WTC11 (cell line): ENCODE data around the gene DGKG. TPM values are rescaled to one million over a fixed set of nuclear protein-coding genes. Genes with fewer than 3 reads are reported as not detected.

ENCODE experiments used
- ATAC-seq: fragments of 200-7000 bp; cut with Tn5 transposase; 2 replicates; pipeline ENCODE4 v1.10.0; 2021; ENCODE audit warnings: mild to moderate bottlenecking, moderate library complexity
- CTCF ChIA-PET: fragments of 300-600 bp; sonication (Branson Sonifier 250); formaldehyde crosslinking; loops from one replicate; lab custom pipeline; 2021; ENCODE audit warnings: antibody characterized with exemption; lab: Charles Lee
- POLR2A ChIA-PET: fragments of 350-600 bp; sonication (Branson Sonifier 250); formaldehyde crosslinking; loops from one replicate; lab custom pipeline; 2021; ENCODE audit warnings: antibody characterized with exemption; lab: Charles Lee
- DNase-seq: peaks from one replicate; pipeline ENCODE4 v3.0.0; 2021; ENCODE audit warnings: low spot score
- H3K27ac Mint-ChIP-seq: 2 replicates; pipeline ENCODE4 v1.8.0; 2021; ENCODE audit warnings: mixed read lengths
- H3K27me3 Mint-ChIP-seq: 2 replicates; pipeline ENCODE4 v1.8.0; 2021; ENCODE audit warnings: low read depth, mild to moderate bottlenecking, moderate library complexity, mixed read lengths
- H3K36me3 Mint-ChIP-seq: 2 replicates; pipeline ENCODE4 v1.8.0; 2021; ENCODE audit warnings: mixed read lengths
- H3K4me1 Mint-ChIP-seq: 2 replicates; pipeline ENCODE4 v1.8.0; 2022; ENCODE audit warnings: mixed read lengths
- H3K4me3 Mint-ChIP-seq: 2 replicates; pipeline ENCODE4 v1.8.0; 2021; ENCODE audit warnings: mild to moderate bottlenecking, moderate library complexity, mixed read lengths
- H3K9me3 Mint-ChIP-seq: 2 replicates; pipeline ENCODE4 v1.8.0; 2021; ENCODE audit warnings: mixed read lengths
- ATF2 ChIP-seq: sonication (generic); formaldehyde crosslinking; IDR thresholded peaks from 2 replicates; pipeline ENCODE4 v1.8.1; 2022; ENCODE audit warnings: low read depth, missing genetic modification reagents, borderline replicate concordance
- CREM ChIP-seq: sonication (generic); formaldehyde crosslinking; IDR thresholded peaks from 2 replicates; pipeline ENCODE4 v1.8.1; 2022; ENCODE audit warnings: mild to moderate bottlenecking, missing genetic modification reagents, moderate library complexity
- E2F4 ChIP-seq: sonication (generic); formaldehyde crosslinking; IDR thresholded peaks from 2 replicates; pipeline ENCODE4 v1.8.1; 2022; ENCODE audit warnings: low read depth, mild to moderate bottlenecking, moderate library complexity, missing genetic modification reagents, borderline replicate concordance
- ESRRA ChIP-seq: sonication (generic); formaldehyde crosslinking; IDR thresholded peaks from 2 replicates; pipeline ENCODE4 v1.8.1; 2022; ENCODE audit warnings: mild to moderate bottlenecking, missing genetic modification reagents, borderline replicate concordance
- FOXK1 ChIP-seq: sonication (generic); formaldehyde crosslinking; IDR thresholded peaks from 2 replicates; pipeline ENCODE4 v1.8.0; 2022; ENCODE audit warnings: mild to moderate bottlenecking, moderate library complexity, missing genetic modification reagents
- MLX ChIP-seq: sonication (generic); formaldehyde crosslinking; IDR thresholded peaks from 2 replicates; pipeline ENCODE4 v1.8.1; 2023; ENCODE audit warnings: mild to moderate bottlenecking, missing genetic modification reagents, moderate library complexity
- MYBL2 ChIP-seq: sonication (generic); formaldehyde crosslinking; IDR thresholded peaks from 2 replicates; pipeline ENCODE4 v1.8.1; 2023; ENCODE audit warnings: mild to moderate bottlenecking, moderate library complexity, missing genetic modification reagents
- OVOL2 ChIP-seq: fragments of 250-450 bp; sonication (Bioruptor Pico); IDR thresholded peaks from 2 replicates; pipeline ENCODE4 v1.9.0; 2021; ENCODE audit warnings: mild to moderate bottlenecking, borderline replicate concordance
- RELA ChIP-seq: sonication (generic); formaldehyde crosslinking; IDR thresholded peaks from 2 replicates; pipeline ENCODE4 v1.8.1; 2022; ENCODE audit warnings: missing genetic modification reagents, mild to moderate bottlenecking, borderline replicate concordance
- SMAD4 ChIP-seq: sonication (generic); formaldehyde crosslinking; IDR thresholded peaks from 2 replicates; pipeline ENCODE4 v1.8.0; 2022; ENCODE audit warnings: mild to moderate bottlenecking, missing genetic modification reagents
- USF1 ChIP-seq: sonication (generic); formaldehyde crosslinking; IDR thresholded peaks from 2 replicates; pipeline ENCODE4 v1.8.0; 2022; ENCODE audit warnings: mild to moderate bottlenecking, missing genetic modification reagents
- ZNF121 ChIP-seq: sonication (generic); formaldehyde crosslinking; IDR thresholded peaks from 2 replicates; pipeline ENCODE4 v1.8.0; 2023; ENCODE audit warnings: missing genetic modification reagents
- ZSCAN18 ChIP-seq: fragments of 250-450 bp; sonication (Bioruptor Pico); IDR thresholded peaks from 2 replicates; pipeline ENCODE4 v2.1.2; 2022; ENCODE audit warnings: mild to moderate bottlenecking, moderate library complexity
- total RNA-seq: library from RNA; stranded (reverse); gene quantifications from 3 replicates; pipeline ENCODE4 v1.2.3, GENCODE V29; 2021

DGKG gene
- total RNA-seq, 1 experiment from 2014 or later, result 0.92 TPM

GRCh38 chr3:186369217-186369616, 7.2 kb upstream of the DGKG start (continued):
- TF ChIP-seq MLX (CRISPR knock-in tag) (no peak), ATF2 (CRISPR knock-in tag) (no peak), OVOL2 (CRISPR knock-in tag) (no peak), SMAD4 (CRISPR knock-in tag) (no peak), MYBL2 (CRISPR knock-in tag) (no peak)

- ChIA-PET CTCF (no interaction called here), POLR2A (interaction anchor here (0.6 kb wide), 1 partner anchor 28 kb away, joined by 5 read pairs; no protein-coding TSS in a partner anchor)
- no peaks in the 10 kb centered on the region for H3K9me3 Mint-ChIP-seq
- no peak overlapping the region for H3K4me3 Mint-ChIP-seq
- peaks cover 17% of the 10 kb centered on the region for H3K27me3 Mint-ChIP-seq
- H3K36me3 Mint-ChIP-seq, result no peaks in the 10 kb centered on the region
- no peak for DNase-seq
- 0 out of 2 replicates have a peak, but pooled peaks cover 3% of the 10 kb centered on the region for H3K4me1 Mint-ChIP-seq
- H3K27ac Mint-ChIP-seq, result no peak overlapping the region
- ATAC-seq, result no peak
- TF ChIP-seq USF1 (CRISPR knock-in tag), result no peak
- no peak for TF ChIP-seq RELA (CRISPR knock-in tag)
- no peak for TF ChIP-seq CREM (CRISPR knock-in tag)
- no peak for TF ChIP-seq FOXK1 (CRISPR knock-in tag)
- no peak for TF ChIP-seq E2F4 (CRISPR knock-in tag)
Measured at GRCh38 chr3:186368717-186369116, 6.7 kb upstream of the DGKG start.

- POLR2A ChIA-PET, result interaction anchor here (0.6 kb wide), 1 partner anchor 29 kb away, joined by 5 read pairs; no protein-coding TSS in a partner anchor
- CTCF ChIA-PET, result no interaction called here
- H3K9me3 Mint-ChIP-seq, result no peaks in the 10 kb centered on the region
Measured at GRCh38 chr3:186368176-186368575, 6.1 kb upstream of the DGKG start.

GRCh38 chr3:186367631-186368030, 5.6 kb upstream of the DGKG start:
- POLR2A ChIA-PET, result no interaction called here
- Mint-ChIP-seq H3K4me1 (0 out of 2 replicates have a peak, but pooled peaks cover 3% of the 10 kb centered on the region), H3K9me3 (no peaks in the 10 kb centered on the region), H3K36me3 (no peaks in the 10 kb centered on the region), H3K27me3 (peaks cover 28% of the 10 kb centered on the region), H3K27ac (no peak overlapping the region), H3K4me3 (no peak overlapping the region)
- no peak for TF ChIP-seq ESRRA (CRISPR knock-in tag)
- ATAC-seq, result no peak
- no peak for DNase-seq
- CTCF ChIA-PET, result interaction anchor here (1.3 kb wide), 1 partner anchor 106 kb away, joined by 5 read pairs; no protein-coding TSS in a partner anchor

More at GRCh38 chr3:186368176-186368575, 6.1 kb upstream of the DGKG start:
- Mint-ChIP-seq H3K4me3 (no peak overlapping the region), H3K36me3 (no peaks in the 10 kb centered on the region), H3K27ac (no peak overlapping the region), H3K4me1 (0 out of 2 replicates have a peak, but pooled peaks cover 3% of the 10 kb centered on the region), H3K27me3 (peaks cover 22% of the 10 kb centered on the region)
- TF ChIP-seq ZNF121 (CRISPR knock-in tag), result no peak
- TF ChIP-seq ZSCAN18, result no peak
- DNase-seq (no peak), ATAC-seq (no peak)
